ENCODE data around the gene PTPRN2. TPM values are rescaled to one million over a fixed set of nuclear protein-coding genes. Genes with fewer than 3 reads are reported as not detected.
"Not testable (repeated sequence)": the region's sequence is repeated elsewhere in the genome, so short reads cannot be mapped to it uniquely, and the experiment has no call there.

PTPRN2 gene
- polyA plus RNA-seq, 2 donors: 0.37 to 0.40 TPM

DNA sequence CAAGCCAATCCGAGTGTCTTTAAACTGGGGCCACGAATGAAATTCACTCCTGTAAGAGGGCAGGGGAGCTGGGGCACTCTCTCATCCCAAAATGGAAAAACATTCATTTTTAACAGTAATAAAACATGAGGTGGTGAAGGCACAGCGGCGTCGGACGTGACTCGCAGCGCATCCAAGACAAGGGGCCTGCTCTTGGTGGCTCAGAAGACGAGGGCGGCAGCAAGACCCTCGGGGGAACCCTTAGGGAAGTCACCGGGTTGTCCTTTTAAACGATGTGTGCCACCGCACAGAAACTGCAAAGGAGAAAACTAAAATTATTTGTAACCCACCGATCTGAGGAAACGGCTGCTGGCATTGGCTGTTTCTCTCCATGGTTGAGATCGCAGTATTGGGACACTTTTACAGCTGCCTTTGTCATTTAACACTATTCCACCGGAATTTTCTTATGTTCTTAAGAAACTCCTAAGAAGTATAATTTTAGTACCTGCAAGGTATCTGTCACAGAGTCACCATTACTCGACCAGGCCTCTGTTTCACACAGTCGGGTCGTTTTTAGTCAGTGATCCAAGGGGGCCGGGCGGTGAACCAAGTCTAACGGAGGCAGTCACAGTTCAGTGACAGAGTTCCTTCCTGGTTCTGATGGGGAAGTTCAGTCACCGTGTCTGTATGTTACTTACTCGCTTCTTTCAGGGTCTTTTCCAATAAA lies 159.3 kb downstream of the PTPRN2 start:
- 82 to 86% methylated on average over 26 of the region's 26 CpGs for WGBS, 2 donors
- H3K9me3 ChIP-seq (ENCODE audit: control insufficient read depth in 2 of 2, insufficient read depth in 1 of 2, low read depth in 1 of 2, low read length in 1 of 2): no peaks in the 10 kb centered on the region
- no peak overlapping the region for H3K4me3 ChIP-seq (ENCODE audit: low read depth in 1 of 2, low read length in 2 of 2)

DNA sequence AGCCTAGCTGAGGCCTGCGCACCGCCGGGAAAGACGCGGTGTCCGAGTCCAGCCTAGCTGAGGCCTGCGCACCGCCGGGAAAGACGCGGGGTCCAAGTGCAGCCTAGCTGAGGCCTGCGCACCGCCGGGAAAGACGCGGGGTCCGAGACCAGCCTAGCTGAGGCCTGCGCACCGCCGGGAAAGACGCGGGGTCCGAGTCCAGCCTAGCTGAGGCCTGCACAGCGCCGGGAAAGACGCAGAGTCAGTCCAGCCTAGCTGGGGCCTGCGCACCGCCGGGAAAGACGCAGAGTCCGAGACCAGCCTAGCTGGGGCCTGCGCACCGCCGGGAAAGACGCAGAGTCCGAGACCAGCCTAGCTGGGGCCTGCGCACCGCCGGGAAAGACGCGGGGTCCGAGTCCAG lies 161.9 kb downstream of the PTPRN2 start:
- 97% methylated on average over 24 to 35 of the region's 42 CpGs for WGBS, 2 donors
- H3K36me3 ChIP-seq (ENCODE audit: control insufficient read depth in 2 of 2, insufficient read depth in 2 of 2, low read length in 1 of 2): not testable (repeated sequence)

More for the DNA sequence above, 159.3 kb downstream of the PTPRN2 start:
- Histone ChIP-seq H3K27ac (ENCODE audit: low read depth in 2 of 2, low read length in 1 of 2) (no peak overlapping the region), H3K4me1 (ENCODE audit: control insufficient read depth in 2 of 2, insufficient read depth in 2 of 2, low read length in 1 of 2) (no peaks in the 10 kb centered on the region), H3K27me3 (ENCODE audit: control insufficient read depth in 1 of 2, insufficient read depth in 2 of 2, low read length in 2 of 2) (no peaks in the 10 kb centered on the region), H3K36me3 (ENCODE audit: control insufficient read depth in 2 of 2, insufficient read depth in 2 of 2, low read length in 1 of 2) (no peaks in the 10 kb centered on the region)

DNA sequence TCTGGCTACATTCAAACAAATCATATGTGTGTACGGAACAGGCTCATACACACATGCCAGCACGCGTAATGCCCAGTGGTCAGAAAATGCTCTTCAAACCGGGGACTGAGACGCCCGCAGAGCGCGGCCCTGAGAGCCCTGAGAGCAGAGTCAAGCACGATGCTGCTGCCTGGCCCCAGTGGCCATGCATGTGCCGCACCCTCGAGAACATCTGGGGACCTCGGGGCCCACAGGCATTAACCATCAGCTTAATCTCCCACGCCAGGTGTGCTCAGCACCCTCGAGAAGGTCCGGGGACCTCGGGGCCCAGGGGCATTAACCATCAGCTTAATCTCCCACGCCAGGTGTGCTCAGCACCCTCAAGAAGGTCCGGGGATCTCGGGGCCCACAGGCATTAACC lies 163.1 kb downstream of the PTPRN2 start:
- 84 to 89% methylated on average over 19 of the region's 19 CpGs for WGBS, 2 donors
- Histone ChIP-seq H3K27me3 (ENCODE audit: control insufficient read depth in 1 of 2, insufficient read depth in 2 of 2, low read length in 2 of 2) (no peaks in the 10 kb centered on the region), H3K27ac (ENCODE audit: low read depth in 2 of 2, low read length in 1 of 2) (no peak overlapping the region), H3K36me3 (ENCODE audit: control insufficient read depth in 2 of 2, insufficient read depth in 2 of 2, low read length in 1 of 2) (no peaks in the 10 kb centered on the region), H3K9me3 (ENCODE audit: control insufficient read depth in 2 of 2, insufficient read depth in 1 of 2, low read depth in 1 of 2, low read length in 1 of 2) (no peaks in the 10 kb centered on the region), H3K4me1 (ENCODE audit: control insufficient read depth in 2 of 2, insufficient read depth in 2 of 2, low read length in 1 of 2) (no peaks in the 10 kb centered on the region), H3K4me3 (ENCODE audit: low read depth in 1 of 2, low read length in 2 of 2) (no peak overlapping the region)

More for the DNA sequence above, 161.9 kb downstream of the PTPRN2 start:
- not testable (repeated sequence) for H3K4me3 ChIP-seq (ENCODE audit: low read depth in 1 of 2, low read length in 2 of 2); H3K27ac ChIP-seq (ENCODE audit: low read depth in 2 of 2, low read length in 1 of 2); H3K9me3 ChIP-seq (ENCODE audit: control insufficient read depth in 2 of 2, insufficient read depth in 1 of 2, low read depth in 1 of 2, low read length in 1 of 2); H3K27me3 ChIP-seq (ENCODE audit: control insufficient read depth in 1 of 2, insufficient read depth in 2 of 2, low read length in 2 of 2); H3K4me1 ChIP-seq (ENCODE audit: control insufficient read depth in 2 of 2, insufficient read depth in 2 of 2, low read length in 1 of 2)

- Histone ChIP-seq H3K36me3 (ENCODE audit: control insufficient read depth in 2 of 2, insufficient read depth in 2 of 2, low read length in 1 of 2) (no peaks in the 10 kb centered on the region), H3K9me3 (ENCODE audit: control insufficient read depth in 2 of 2, insufficient read depth in 1 of 2, low read depth in 1 of 2, low read length in 1 of 2) (no peaks in the 10 kb centered on the region), H3K4me1 (ENCODE audit: control insufficient read depth in 2 of 2, insufficient read depth in 2 of 2, low read length in 1 of 2) (no peaks in the 10 kb centered on the region), H3K27me3 (ENCODE audit: control insufficient read depth in 1 of 2, insufficient read depth in 2 of 2, low read length in 2 of 2) (no peaks in the 10 kb centered on the region), H3K4me3 (ENCODE audit: low read depth in 1 of 2, low read length in 2 of 2) (no peak overlapping the region), H3K27ac (ENCODE audit: low read depth in 2 of 2, low read length in 1 of 2) (no peak overlapping the region)
- WGBS, 2 donors: 94 to 95% methylated on average over 23 of the region's 23 CpGs
These were observed 163.6 kb downstream of the PTPRN2 start for GRCh38 chr7:158424011-158424410.

GRCh38 chr7:158422887-158423560 lies 164.6 kb downstream of the PTPRN2 start:
- H3K36me3 ChIP-seq (ENCODE audit: control insufficient read depth in 2 of 2, insufficient read depth in 2 of 2, low read length in 1 of 2): no peaks in the 10 kb centered on the region
- H3K4me1 ChIP-seq (ENCODE audit: control insufficient read depth in 2 of 2, insufficient read depth in 2 of 2, low read length in 1 of 2): no peaks in the 10 kb centered on the region
- H3K27ac ChIP-seq (ENCODE audit: low read depth in 2 of 2, low read length in 1 of 2): no peak overlapping the region
- no peak overlapping the region for H3K4me3 ChIP-seq (ENCODE audit: low read depth in 1 of 2, low read length in 2 of 2)
- WGBS, 2 donors: 77 to 78% methylated on average over 15 of the region's 15 CpGs
- no peaks in the 10 kb centered on the region for H3K27me3 ChIP-seq (ENCODE audit: control insufficient read depth in 1 of 2, insufficient read depth in 2 of 2, low read length in 2 of 2)
- peaks cover 0 to 6% of the 10 kb centered on the region in 2 donors for H3K9me3 ChIP-seq (ENCODE audit: control insufficient read depth in 2 of 2, insufficient read depth in 1 of 2, low read depth in 1 of 2, low read length in 1 of 2)

GRCh38 chr7:158422196-158422886 lies 165.3 kb downstream of the PTPRN2 start:
- WGBS, 2 donors: 93 to 94% methylated on average over 17 of the region's 17 CpGs
- no peak overlapping the region for H3K4me3 ChIP-seq (ENCODE audit: low read depth in 1 of 2, low read length in 2 of 2)
- peaks cover 0 to 9% of the 10 kb centered on the region in 2 donors for H3K9me3 ChIP-seq (ENCODE audit: control insufficient read depth in 2 of 2, insufficient read depth in 1 of 2, low read depth in 1 of 2, low read length in 1 of 2)
- no peaks in the 10 kb centered on the region for H3K27me3 ChIP-seq (ENCODE audit: control insufficient read depth in 1 of 2, insufficient read depth in 2 of 2, low read length in 2 of 2)
- no peak overlapping the region for H3K27ac ChIP-seq (ENCODE audit: low read depth in 2 of 2, low read length in 1 of 2)
- H3K4me1 ChIP-seq (ENCODE audit: control insufficient read depth in 2 of 2, insufficient read depth in 2 of 2, low read length in 1 of 2): no peaks in the 10 kb centered on the region
- H3K36me3 ChIP-seq (ENCODE audit: control insufficient read depth in 2 of 2, insufficient read depth in 2 of 2, low read length in 1 of 2): no peaks in the 10 kb centered on the region

DNA sequence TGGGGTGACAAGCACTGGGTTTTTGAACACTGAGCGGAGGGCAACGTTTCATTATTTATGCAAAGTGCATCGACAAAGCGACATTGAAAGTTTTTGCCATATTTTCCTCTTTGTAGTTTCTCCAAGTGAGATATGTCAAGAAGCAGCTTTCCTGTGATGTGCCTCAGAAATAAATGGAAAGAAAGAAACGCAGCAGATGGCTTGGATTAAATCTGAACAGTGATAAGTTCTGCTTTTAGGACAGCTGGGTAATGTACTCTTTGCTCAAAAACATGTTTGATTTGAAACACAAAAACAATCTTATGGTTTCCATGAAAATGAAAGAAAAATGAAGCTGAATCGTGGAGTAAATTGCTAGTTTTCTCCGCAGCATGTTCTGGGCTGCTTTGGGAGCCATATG lies 166.3 kb downstream of the PTPRN2 start:
- Histone ChIP-seq H3K4me3 (ENCODE audit: low read depth in 1 of 2, low read length in 2 of 2) (no peak overlapping the region), H3K27me3 (ENCODE audit: control insufficient read depth in 1 of 2, insufficient read depth in 2 of 2, low read length in 2 of 2) (no peaks in the 10 kb centered on the region), H3K36me3 (ENCODE audit: control insufficient read depth in 2 of 2, insufficient read depth in 2 of 2, low read length in 1 of 2) (no peaks in the 10 kb centered on the region), H3K27ac (ENCODE audit: low read depth in 2 of 2, low read length in 1 of 2) (no peak overlapping the region), H3K9me3 (ENCODE audit: control insufficient read depth in 2 of 2, insufficient read depth in 1 of 2, low read depth in 1 of 2, low read length in 1 of 2) (peaks cover 0 to 9% of the 10 kb centered on the region in 2 donors), H3K4me1 (ENCODE audit: control insufficient read depth in 2 of 2, insufficient read depth in 2 of 2, low read length in 1 of 2) (no peaks in the 10 kb centered on the region)
- 68 to 69% methylated on average over 7 of the region's 7 CpGs for WGBS, 2 donors

- Histone ChIP-seq H3K36me3 (ENCODE audit: control insufficient read depth in 2 of 2, insufficient read depth in 2 of 2, low read length in 1 of 2) (no peaks in the 10 kb centered on the region), H3K4me3 (ENCODE audit: low read depth in 1 of 2, low read length in 2 of 2) (no peak overlapping the region), H3K4me1 (ENCODE audit: control insufficient read depth in 2 of 2, insufficient read depth in 2 of 2, low read length in 1 of 2) (no peaks in the 10 kb centered on the region), H3K27me3 (ENCODE audit: control insufficient read depth in 1 of 2, insufficient read depth in 2 of 2, low read length in 2 of 2) (no peaks in the 10 kb centered on the region), H3K9me3 (ENCODE audit: control insufficient read depth in 2 of 2, insufficient read depth in 1 of 2, low read depth in 1 of 2, low read length in 1 of 2) (peaks cover 0 to 9% of the 10 kb centered on the region in 2 donors), H3K27ac (ENCODE audit: low read depth in 2 of 2, low read length in 1 of 2) (no peak overlapping the region)
- 90 to 91% methylated on average over 16 of the region's 16 CpGs for WGBS, 2 donors
These were observed 166.9 kb downstream of the PTPRN2 start for GRCh38 chr7:158420591-158421340.

- Histone ChIP-seq H3K4me1 (ENCODE audit: control insufficient read depth in 2 of 2, insufficient read depth in 2 of 2, low read length in 1 of 2) (no peaks in the 10 kb centered on the region), H3K36me3 (ENCODE audit: control insufficient read depth in 2 of 2, insufficient read depth in 2 of 2, low read length in 1 of 2) (no peaks in the 10 kb centered on the region), H3K27me3 (ENCODE audit: control insufficient read depth in 1 of 2, insufficient read depth in 2 of 2, low read length in 2 of 2) (no peaks in the 10 kb centered on the region), H3K9me3 (ENCODE audit: control insufficient read depth in 2 of 2, insufficient read depth in 1 of 2, low read depth in 1 of 2, low read length in 1 of 2) (peaks cover 0 to 9% of the 10 kb centered on the region in 2 donors), H3K4me3 (ENCODE audit: low read depth in 1 of 2, low read length in 2 of 2) (no peak overlapping the region), H3K27ac (ENCODE audit: low read depth in 2 of 2, low read length in 1 of 2) (no peak overlapping the region)
- WGBS, 2 donors: 75% methylated on average over 13 of the region's 13 CpGs
These were observed 168.3 kb downstream of the PTPRN2 start for GRCh38 chr7:158419238-158419785.
